Measurements from ENCODE around the gene FFAR4.

Gene FFAR4

GRCh38 chr10:93560541-93560940 is 5.9 kb upstream of the FFAR4 start:
- no peak for TF ChIP-seq CTCF (conservative IDR thresholded peaks at IDR 0.05)
- no peak overlapping the region for H3K27ac ChIP-seq

- H3K27ac ChIP-seq = no peak overlapping the region
- TF ChIP-seq CTCF (conservative IDR thresholded peaks at IDR 0.05) = no peak
These were observed 1.0 kb upstream of the FFAR4 start for GRCh38 chr10:93565446-93565845.

- H3K27ac ChIP-seq = no peak overlapping the region
- no peak for TF ChIP-seq CTCF (conservative IDR thresholded peaks at IDR 0.05)
These were observed 1.0 kb downstream of the FFAR4 start for GRCh38 chr10:93567277-93568104.

- H3K27ac ChIP-seq = no peak overlapping the region
- TF ChIP-seq CTCF (conservative IDR thresholded peaks at IDR 0.05) = no peak
These were observed 1.6 kb downstream of the FFAR4 start for GRCh38 chr10:93568105-93568390.

GRCh38 chr10:93570383-93570782 is 3.9 kb downstream of the FFAR4 start:
- peak overlapping the region; percentile 37; the same call in 1 of the 2 replicates for H3K27ac ChIP-seq
- TF ChIP-seq CTCF (conservative IDR thresholded peaks at IDR 0.05) = no peak

GRCh38 chr10:93572606-93573005 is 6.1 kb downstream of the FFAR4 start:
- no peak for TF ChIP-seq CTCF (conservative IDR thresholded peaks at IDR 0.05)

GRCh38 chr10:93573051-93573909 is 6.8 kb downstream of the FFAR4 start:
- TF ChIP-seq CTCF (conservative IDR thresholded peaks at IDR 0.05) = no peak
- H3K27ac ChIP-seq = peak overlapping the region; percentile 34; the same call in 1 of the 2 replicates

More at GRCh38 chr10:93572606-93573005, 6.1 kb downstream of the FFAR4 start:
- H3K27ac ChIP-seq = peak overlapping the region; percentile 34; the same call in 1 of the 2 replicates

All from VCaP (cell line).